SIG-M5 treated with dmso at 0.1 percent for 504 hours (cell line): ENCODE data around the gene VCL.
"Not testable (repeated sequence)": the region's sequence is repeated elsewhere in the genome, so short reads cannot be mapped to it uniquely, and the experiment has no call there.

ENCODE experiments used
- DNase-seq: peaks from one replicate; lab custom pipeline; 2025; ENCODE audit not compliant: unreplicated experiment; lab: John Stamatoyannopoulos, UW

VCL gene

DNA sequence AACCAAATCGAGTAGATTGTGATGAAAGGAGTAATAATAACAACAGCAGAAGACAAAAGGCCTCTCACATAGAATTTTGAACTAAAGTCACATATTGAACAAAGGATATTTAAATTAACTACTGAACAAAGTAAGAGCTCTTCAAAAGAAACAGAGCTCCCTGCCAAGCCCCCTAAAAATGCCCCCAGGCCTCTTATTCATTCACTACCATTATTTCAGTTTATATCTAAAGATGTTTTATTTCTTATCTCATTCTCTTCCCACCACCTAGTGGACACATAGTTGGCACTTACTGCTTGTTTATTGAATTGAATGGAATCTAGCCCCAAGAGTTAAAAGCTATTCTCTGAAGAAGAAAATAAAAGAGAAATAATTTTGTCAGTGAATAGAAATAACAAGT, 37.4 kb downstream of the VCL start:
- no peak for DNase-seq

DNA sequence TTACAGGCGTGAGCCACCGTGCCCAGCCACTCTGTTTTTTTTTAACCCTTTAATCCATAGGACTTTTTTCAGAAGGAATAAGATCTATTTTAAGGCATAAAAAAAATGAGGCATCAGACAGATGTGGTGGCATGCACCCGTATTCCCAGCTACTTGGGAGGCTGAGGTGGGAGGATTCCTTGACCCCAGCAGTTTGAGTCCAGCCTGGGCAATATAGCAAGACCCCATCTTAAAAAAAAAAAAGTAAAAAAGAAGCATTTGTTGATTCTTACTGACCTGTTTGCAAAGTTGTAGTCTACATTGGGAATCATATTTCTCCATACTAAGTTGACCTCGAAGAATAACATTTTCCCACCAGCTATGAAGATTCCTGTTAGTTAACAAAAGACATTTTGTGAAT, 38.6 kb downstream of the VCL start:
- no peak for DNase-seq

DNA sequence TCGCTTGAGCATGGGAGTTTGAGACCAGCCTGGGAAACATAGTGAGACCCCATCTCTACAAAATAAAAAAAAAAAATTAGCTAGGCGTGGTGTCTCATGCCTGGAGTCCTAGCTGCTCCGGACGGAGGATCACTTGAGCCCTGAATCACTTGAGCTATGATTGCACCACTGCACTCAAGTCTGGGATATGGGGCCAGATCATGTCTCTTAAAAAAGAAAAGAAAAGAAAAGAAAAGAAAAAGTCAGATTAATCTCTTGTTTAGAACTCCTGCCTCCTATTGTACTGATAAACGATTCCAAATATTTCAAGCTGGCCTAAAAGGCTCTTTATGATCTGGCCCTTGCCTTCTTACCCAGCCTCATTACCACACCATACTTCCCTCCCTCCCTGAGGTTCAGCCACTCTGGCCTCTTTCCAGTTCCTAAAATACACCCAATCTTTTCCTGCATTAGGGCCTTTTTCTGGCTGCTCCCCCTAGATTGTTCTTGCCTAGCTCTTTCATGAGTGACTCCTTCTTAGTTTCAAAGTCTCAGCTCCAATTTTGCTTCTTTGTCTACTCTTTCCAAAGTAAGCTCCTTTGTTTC, 41.7 kb downstream of the VCL start:
- DNase-seq, result peak; percentile 21

DNA sequence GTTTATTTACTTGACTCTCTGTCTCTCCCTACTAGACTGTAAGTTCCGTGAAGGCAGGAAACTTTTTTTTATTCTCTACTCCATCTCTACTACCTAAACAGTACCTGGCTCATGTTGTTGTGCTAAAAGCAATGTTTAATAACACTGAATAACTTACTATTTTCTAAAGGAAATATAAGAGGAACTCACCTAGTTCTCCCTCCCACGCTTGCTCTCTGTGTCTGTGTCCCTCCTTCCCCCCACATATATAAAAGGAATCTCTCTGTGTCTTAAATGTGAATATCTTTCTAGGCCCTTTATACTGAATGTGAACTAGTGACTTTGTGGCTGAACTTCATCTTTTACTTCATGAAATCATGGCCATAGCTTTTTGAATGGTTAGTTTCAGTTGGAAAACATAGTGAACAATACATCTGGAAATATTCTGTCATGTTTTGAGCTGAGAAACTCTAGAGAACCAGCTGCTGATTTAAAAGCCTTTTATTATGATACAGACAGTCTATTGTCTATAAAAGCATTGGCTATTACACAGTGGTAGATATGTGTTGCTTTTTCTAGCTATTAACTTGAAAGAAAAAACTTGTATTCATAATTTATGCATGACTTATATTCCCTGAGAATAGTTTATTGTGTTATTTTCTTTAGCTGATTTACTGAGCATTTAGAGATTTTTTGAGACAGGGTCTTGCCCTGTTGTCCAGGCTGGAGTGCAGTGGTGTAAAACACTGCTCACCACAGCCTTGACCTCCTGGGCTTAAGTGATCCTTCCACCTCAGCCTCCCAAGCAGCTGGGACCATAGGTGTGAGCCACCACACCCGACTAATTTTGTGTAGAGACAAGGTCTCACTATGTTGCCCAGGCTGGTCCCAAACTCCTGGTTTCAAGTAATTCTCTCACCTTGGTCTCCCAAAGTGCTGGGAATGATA, 42.5 kb downstream of the VCL start:
- DNase-seq, result no peak

DNA sequence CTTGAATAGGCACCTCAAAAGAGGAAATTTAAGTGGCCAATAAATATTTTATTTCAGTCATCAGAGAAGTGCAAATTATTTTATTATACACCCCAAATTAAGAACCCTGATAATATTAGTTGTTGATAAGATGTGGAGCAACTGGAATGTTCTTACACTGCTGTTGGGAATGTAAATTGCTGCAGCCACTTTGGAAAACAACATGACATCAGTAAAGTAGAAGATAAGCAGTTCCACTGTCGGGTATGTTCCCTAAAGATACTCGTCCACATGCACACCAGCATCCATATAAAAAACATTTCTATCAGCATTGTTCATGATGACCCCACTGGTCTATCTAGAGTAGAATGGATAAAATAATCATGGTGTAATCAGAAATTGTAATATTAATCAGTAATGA, 46.5 kb downstream of the VCL start:
- DNase-seq, result no peak

DNA sequence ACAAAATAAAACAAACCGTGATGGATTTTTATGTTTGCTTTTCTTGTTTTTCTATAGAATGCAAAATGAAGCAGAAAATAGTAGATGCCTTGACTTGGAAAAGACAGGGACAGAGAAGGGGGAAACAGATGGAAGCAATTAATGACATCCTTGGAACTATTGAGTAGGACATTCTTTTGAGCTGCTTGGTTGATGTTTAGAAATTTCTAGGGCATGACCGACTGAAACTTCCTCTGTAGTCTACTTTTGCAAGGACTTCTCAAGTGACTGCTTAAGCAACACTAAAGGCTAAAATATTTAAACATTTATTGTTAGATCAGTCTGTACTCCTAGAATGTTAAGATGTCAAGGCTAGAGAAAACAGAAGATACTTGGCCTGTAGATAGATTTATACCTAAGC, 49.4 kb downstream of the VCL start:
- DNase-seq, result peak; percentile 29

DNA sequence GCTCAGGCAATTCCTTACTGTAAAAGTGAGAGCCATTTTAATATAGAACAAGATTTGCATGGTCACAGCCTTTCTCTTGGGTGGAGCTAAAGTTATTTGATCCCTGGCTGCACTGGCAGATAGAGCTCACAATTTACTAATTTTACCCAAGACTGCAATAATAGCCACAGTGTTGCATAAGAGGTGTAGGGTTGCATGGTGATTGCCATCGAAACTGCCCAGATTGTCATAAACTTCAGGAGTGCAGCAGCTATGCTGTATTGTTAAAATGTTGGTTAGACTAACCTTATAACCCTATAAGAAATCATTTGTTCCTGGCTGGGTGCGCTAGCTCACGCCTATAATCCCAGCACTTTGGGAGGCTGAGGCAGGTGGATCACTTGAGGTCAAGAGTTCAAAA, 50.0 kb downstream of the VCL start:
- DNase-seq, result peak; percentile 85

DNA sequence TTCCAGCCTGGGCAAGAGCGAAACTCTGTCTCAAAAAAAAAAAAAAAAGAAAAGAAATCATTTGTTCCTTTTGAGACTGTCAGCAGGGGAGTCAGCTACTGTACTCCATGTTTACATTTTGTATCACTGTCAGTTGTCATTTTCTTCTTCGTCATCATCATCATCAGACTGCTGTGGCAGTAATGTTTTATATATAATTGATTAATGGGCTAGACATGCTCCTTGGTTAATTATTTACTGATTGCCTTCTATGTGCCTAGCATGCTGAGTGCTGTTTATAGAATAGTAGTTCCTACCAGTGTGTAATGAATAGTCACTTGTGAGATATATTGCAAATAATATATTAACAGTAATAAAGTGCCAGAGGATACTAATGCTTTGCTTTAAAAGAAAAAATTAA, 50.5 kb downstream of the VCL start:
- DNase-seq, result no peak

DNA sequence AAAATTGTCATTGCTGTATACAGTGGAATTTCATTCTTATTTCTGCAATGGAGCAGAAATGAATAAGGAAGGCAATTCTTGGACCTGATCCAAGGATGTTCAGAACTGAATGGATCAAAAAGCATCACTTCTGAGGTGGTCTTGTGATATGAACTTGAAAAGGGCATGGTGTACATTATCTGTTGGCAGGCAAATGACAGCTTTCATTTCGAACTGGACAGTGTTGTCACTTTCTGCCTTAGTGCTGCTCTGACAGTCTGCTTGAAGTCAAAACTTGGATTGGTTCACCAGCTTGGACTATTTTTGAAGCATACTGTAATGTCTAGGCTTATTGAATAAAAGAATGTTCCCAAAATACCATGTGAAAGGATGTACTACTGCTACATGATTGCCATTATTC, 52.0 kb downstream of the VCL start:
- no peak for DNase-seq

DNA sequence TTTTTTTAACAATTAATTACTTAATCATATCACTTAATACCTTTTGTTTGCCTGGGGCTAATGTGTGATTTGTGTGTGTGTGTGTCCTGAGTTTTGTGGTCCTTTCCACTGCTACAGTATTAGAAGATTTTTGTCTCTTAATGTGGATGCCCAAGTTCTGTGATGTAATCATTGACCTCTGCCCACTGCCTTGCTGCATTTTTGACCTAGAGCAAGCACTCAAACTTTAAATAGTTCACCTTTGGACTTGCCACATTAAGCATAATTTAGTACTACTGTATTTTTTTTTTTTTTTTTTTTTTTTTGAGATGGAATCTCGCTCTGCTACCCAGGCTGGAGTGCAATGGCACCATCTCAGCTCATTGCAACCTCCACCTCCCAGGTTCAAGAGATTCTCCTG, 52.7 kb downstream of the VCL start:
- DNase-seq, result no peak

DNA sequence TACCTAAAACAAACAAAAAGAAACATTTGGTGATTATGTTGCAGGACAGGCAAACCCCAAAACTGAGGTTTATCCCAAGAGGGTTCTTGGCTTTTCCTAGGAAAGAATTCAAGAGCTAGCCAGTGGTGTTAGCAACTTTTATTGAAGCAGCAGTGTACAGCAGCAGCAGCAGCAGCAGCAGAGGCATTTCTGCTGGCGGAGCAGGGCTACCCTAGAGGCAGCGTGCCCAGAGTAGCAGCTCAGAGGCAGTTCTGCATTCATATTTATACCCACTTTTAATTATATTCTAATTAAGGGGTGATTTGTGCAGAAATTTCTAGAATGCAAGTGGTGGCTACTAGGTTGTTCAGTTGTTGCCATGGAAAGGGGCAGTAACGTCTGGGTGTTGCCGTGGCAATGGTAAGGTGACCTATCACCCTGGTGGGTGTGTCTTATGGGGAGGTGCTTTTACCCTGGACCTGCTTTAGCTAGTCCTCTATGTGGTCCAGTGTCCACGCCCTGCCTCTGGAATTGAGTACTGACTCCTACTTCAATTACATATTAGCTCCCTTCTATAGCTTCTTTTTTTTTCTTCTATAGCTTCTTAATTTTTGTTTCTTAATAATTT, 53.9 kb downstream of the VCL start:
- no peak for DNase-seq

DNA sequence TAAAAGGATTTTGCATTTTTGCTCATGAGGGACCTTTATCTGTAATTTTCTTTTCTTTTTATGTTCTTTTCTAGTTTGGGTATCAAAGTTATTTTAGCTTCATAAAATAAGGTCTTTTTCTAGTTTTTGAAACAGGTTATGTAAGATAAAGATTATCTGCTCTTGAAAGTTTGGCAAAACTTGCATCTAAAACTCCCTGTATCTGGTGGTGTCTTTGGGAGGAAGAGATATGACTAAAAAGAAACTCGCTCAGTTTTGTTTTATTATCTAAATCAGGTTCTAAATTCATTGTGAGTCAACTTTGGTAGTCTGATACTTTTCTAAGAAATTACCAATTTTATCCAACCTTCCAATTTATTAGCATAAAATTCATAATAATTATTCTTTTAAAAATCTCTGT, 55.1 kb downstream of the VCL start:
- no peak for DNase-seq

DNA sequence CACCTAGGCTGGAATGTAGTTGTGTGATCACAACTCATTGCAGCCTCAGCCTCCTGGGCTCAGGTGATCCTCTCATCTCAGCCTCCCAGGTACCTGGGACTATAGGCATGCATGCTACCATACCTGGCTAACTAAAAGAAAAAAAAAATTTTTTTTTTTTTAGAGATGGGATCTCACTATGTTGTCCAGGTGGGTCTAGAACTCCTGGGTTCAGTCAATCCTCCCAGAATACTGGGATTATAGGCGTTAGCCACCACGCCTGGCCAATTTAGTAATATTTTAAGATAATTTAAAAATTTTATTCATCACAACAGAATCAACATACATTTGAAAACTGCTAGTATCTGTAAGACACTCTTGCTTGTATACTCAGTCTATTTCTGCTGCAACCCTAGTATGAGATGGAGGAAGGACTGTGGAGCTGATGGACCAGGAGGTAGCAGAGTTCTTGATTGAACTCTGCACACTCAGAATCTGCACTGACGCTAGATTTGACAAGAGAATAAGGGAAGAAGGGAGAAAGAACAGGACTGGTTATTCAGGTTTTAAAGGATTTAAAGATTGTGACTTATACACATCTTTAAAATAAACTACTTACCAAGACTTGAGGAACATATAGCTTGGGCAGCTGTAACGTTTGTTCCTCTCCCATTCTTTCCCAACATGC, 57.6 kb downstream of the VCL start:
- no peak for DNase-seq

DNA sequence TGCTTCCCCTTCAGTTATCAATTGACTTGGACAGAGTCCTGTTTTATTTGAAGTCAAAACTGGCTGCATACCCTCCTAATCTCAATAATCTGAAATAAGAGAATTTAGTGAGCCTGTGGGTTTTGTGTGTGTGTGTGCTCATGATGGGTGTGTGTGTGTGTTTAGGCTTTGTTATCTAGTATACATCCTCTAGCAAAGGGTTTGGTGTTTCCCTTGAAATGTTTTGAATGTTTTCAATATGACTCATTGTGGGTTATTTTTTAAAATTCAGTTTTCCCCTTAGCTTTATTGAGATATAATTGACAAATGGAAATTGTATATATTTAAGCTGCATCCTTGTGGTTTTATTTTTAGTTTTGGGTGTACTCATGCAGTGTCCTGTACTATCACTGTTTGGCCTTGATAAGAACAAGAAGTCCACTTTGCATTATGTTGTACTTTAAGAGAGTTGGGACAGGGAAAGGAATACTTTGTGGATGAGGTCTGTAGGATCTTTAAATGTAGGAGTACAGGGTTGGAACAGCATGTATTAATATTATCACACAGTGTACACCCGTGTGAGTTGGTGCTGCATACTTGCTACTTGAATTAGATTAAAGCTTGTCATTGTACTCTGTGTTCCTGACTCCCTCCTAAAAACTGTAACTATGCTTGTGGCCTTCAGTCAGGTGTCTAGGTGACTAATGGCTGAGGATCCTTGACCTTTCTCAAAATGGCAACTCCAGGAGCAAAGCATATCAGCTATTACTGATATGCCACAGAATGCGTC, 58.3 kb downstream of the VCL start:
- peak; percentile 65 for DNase-seq

DNA sequence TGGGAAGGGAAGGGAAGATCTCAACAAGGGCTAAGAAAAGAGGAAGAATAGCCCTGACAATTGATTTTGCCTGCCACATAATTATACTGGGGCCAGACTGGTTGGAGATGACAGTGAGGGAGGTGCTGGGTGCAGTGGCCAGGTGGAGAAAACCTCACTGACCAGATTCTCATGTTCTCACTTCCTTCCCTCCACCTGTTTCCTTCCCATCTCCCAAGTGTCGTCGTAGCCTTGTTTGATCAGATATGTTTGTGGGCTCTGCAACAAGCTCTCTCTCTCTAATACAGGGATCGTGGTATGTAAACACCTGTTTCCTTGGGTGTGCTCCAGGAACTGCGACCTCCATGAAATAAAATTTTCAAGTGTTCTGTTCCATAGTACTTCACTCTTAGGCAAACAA, 60.2 kb downstream of the VCL start:
- no peak for DNase-seq

DNA sequence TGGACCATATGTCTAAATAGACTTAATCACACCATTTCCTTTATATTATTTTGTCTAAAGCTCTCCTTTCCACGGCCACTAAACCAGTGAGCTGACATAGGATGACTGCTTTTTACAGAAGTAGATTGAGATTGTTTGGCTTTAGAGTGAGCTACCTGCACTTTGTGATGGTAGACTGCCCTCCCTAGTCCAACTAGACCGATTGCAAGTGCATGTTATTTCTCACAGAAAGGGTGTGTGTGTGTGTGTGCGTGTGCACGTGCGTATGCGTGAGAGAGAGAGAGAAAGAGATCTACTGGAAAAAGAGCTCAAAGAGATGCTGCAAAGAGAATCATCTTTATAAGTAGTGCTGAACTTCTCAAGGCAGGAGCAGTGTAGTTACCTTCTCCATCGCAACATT, 60.7 kb downstream of the VCL start:
- peak; percentile 21 for DNase-seq

DNA sequence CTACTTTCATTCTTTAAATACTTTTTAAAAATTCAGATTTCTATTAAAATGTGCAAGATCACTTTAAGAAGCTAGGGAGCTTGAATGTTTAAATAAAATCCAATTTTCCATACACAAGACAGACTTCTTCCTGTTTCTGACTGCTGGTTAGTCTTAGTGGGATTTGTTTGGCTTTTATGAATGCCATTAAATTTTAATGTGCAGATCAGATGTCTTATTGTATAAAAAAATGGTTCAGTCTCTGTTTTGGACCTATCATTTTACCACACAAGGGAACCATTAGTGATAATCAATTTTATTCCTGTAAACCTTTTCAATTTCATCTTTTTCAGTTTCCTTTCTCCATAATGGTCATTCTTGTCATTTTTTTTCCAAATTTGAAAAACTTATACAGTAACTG, 63.2 kb downstream of the VCL start:
- DNase-seq, result no peak

DNA sequence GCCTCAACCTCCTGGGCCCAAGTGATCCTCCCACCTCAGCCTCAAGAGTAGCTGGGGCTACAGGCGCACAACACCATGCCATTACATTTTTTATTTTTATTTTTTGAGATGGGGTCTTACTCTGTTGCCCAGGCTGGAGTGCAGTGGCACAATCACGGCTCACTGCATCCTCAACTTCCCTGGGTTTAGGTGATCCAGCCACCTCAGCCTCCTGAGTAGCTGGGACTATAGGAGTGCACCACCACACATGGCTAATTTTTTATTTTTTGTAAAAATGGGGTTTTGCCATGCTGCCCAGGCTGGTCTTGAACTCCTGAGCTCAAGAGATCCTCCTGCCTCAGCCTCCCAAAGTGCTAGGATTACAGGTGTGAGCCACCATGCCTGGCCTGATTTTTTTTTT, 64.1 kb downstream of the VCL start:
- DNase-seq, result not testable (repeated sequence)

DNA sequence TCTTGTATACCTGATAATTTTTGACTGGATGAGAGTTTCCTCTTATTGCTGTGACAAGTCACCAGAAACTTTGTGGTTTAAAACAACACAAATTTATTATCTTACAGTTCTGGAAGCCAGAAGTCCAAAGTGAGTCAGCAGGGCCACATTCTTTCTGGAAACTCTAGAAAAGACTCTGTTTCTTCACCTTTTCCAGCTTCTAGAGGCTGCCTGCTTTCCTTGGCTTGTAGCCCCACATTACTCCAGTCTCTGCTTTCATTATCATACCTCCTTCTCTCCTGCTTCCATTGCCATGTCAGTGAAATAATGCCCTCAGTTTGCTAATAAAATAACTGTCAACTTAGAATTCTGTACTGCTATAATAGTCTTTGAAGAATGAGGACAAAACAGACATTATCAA, 65.3 kb downstream of the VCL start:
- no peak for DNase-seq

DNA sequence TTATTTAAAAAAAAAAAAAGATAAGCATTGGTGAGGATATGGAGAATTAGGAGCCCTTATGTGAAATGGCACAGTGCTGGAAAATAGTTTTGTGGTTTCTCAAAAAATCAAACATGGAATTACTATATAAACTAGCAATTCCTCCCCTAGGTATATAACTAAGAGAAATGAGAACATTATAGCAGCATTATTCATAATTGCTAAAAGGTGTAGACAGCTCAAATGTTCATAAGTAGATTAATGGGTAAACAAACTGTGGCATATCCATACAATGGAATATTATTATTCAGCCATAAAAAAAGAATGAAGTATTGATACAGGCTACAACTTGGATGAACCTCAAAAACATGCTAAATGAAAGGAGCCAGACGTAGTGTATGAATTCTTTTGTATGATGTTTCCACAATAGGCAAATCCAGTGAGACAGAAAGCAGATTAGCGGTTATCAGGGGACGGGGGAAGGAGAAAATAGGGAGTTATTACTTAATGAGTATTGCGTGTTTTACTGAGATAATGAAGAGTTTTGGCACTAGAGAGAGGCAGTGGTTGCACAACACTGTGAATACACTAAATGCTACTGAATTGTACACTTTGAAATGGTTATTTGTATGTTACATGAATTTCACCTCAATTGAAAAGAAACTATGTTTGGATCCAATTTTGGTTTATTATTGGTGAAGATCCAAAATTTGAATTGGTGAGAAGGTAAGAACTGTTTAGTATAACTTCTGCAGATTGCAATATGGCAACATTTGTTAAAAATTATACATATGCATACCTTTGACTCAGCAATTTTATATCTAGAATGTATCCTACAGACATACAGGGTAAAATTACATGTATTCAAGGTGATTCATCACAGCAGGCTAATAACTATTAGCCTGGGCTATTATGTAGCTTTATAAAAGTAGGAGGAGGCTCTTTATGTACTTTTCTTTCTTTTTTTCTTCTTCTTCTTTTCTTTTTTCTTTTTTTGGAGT, 69.7 kb downstream of the VCL start:
- no peak for DNase-seq
